HG03108 (cell line): Measurements from ENCODE around the gene PLSCR4.
"Not testable (repeated sequence)": the region's sequence is repeated elsewhere in the genome, so short reads cannot be mapped to it uniquely, and the experiment has no call there.

Experiments used
- ATAC-seq: cut with Tn5 transposase; IDR thresholded peaks from one replicate; pipeline ENCODE4 v1.9.1; 2021; ENCODE audit warnings: moderate library complexity; ENCODE audit not compliant: unreplicated experiment

The PLSCR4 gene

DNA sequence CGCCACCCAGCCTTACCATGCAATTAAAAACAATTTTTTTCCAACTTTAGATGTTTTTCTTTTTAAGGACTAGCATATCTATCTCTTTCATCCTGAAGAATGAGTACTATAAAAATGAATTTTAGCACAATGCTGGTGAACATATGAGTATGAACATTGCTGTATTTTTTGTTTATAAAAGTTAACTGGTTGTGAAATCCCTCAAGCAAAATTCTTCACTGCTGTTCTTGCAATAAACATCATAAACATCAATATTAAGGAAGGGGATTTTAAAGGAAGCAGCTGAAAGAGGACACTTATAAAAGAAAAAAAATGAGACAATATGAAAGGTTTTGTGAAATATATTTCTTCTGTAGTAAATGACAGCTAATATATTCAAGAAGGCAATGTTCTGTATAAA, 3.0 kb downstream of the PLSCR4 start:
- no peak for ATAC-seq

DNA sequence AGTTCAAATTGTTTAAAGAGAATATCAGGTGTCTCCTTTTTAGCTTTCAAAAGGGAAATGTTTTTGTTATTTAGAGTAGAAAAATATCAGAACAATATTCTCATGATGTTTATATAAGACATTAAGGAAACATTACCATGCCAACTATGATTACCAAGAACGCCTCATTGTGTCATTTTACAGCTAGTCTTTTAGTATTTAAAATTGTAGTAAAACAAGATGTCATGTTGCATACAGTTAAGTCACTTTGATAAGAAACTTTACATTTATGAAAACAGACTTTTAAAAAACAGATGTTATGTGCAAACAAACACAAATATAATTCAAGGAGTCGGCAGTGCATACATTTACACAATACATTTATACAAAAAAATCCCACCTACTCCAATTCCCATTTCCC, 4.4 kb downstream of the PLSCR4 start:
- ATAC-seq: no peak

DNA sequence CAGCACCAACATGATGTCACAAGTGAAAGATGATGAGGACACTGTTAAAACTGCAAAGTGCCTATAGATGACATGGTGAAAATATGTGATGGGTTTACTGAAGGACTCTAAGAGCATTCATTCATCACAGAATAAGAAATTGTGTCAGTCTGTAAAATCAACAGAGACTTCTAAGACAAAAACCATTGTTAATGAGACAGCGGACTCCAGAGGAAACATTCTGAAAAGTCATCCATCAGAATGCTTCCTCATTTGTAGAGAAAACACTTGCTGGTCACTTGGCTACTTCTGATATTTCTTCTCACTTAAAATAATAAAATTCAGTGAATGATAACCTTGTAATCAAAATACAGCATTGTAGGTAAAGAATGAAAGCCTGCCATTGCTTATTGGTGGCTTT, 7.3 kb downstream of the PLSCR4 start:
- no peak for ATAC-seq

DNA sequence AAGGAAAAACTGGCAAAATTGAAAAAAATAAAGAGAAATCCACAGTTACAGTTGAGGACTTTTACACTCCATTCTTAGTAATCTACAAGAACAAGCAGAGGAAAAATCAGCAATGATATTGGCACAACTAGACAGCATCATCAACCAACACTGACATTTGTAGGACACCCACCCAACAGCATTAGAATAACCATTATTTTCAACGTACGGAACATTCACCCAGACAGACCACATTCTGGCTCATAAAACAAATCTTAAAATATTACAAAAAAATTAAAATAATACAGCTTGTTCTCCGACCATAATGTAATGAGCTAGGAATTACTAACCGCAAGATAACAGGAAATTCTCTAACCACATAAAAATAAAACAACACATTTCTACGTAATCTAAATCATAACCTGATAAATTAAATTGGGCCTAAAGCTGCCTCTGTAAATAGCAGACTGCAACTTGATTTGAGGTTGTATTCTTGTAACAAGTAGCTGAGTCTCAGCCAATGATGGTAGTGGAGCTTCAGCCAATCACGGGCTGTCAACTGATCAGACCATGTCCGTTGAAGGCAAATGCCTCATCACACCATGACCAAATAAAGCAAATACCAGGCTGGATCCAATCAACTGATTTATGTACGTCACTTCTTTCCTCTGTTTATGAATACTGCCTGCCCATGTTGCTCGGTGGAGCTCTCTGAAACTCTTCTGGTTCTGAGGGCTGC, 9.2 kb downstream of the PLSCR4 start:
- no peak for ATAC-seq

DNA sequence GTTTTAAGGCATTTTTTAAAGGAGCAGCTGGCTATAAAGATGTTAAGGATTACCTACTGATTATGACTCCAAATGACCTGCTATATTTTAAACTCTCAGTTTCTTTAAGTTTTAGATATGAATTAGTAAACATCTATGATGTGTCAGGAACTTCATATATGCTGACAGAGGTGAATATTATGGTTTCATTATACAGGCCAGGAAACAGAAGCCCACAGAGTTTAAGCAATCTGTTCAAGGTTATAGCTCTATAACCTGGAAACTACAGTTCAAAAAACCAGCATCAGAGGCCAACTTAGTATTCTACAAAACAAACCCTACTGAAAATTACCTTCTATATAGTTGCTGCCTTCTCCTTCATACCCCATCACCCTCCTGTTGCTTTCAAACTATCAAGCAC, 17.4 kb downstream of the PLSCR4 start:
- ATAC-seq: no peak

DNA sequence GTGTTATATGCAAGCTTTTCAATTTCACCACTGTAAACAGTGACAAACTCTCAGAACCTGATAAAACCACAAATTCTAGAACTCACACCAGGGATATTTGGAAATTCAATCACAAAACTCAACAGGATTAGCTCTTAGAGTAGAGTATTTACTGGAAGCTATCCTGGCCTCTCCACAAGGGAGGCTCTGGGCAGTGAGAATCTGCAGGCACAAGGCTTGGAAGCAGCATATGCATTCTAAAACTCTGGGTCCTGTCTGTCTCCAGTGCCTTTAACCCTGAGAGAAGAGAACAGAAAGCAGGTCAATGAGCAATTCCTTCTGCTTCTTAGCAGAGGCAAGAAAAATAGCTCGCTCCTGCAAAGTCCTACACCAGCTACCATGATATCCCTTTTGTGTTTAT, 23.4 kb downstream of the PLSCR4 start:
- ATAC-seq: no peak

DNA sequence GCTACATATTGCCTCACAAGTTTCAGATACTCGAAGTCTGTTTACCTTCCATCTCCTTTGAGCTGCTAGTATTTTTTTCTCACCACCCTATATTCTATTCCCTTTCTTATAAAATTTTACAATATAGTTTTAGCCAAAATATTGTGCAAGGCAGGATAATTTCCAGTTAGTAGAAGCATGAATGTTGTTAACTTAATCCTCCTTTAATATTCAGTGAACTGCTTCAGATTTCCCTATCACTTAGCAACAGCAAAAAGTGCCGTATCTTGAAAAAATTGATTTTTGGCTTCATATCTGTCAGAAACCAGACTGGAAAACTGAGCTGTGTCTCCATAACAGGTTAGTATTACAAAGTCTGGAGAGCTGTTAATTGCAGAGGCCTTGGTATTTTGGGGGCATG, 24.0 kb downstream of the PLSCR4 start:
- no peak for ATAC-seq

DNA sequence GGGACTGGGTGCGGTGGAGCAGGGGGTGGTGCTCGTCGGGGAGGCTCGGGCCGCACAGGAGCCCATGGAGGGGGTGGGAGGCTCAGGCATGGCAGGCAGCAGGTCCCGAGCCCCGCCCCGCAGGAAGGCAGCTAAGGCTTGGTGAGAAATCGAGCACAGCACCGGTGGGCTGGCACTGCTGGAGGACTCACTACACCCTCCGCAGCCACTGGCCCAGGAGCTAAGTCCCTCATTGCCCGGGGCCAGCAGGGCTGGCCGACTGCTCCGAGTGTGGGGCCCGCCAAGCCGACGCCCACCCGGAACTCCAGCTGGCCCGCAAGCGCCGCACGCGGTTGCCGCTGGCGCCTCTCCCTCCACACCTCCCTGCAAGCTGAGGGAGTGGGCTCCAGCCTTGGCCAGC, 25.4 kb downstream of the PLSCR4 start:
- not testable (repeated sequence) for ATAC-seq

DNA sequence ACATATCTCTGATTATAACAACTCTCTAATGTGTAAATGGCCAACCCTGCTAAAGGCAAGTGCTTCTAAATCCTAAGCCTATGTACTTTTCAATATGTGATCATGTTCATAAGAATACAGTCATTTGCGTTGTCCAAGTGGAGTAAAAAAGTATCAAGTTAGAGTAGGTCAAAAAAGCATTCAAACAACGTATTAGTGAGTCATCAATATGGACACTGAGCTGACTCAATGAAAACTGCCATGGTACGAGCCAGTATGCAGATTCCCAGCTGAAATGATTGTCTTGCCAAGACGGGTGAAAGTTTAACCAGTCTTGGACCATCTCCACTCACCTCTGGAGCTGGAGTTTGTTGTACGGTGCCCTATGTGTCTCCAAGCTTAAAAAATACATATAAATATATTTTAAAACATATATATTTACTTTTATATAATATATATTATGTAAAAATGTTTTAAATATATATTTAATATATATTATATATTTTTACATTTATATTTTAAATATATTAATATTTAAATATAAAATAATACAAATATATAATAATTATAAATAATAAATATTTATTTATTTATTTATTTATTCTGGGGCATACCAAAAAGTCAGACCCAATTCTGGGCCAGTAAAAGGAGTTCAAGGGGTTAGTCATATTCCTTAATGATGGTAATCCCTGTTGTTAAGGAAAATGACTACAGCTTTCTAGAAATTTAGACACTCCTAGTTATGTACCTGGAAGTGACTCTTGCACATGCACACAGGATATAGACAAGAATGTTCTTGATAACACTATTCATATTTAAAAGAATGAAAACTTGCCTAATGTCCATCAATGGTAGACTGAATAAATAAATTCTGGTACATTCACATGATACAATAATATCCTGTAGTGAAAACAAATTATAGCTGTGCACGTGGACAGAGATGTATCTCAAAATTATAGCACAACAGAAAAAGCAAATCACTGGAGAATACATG, 27.2 kb downstream of the PLSCR4 start:
- ATAC-seq: no peak

DNA sequence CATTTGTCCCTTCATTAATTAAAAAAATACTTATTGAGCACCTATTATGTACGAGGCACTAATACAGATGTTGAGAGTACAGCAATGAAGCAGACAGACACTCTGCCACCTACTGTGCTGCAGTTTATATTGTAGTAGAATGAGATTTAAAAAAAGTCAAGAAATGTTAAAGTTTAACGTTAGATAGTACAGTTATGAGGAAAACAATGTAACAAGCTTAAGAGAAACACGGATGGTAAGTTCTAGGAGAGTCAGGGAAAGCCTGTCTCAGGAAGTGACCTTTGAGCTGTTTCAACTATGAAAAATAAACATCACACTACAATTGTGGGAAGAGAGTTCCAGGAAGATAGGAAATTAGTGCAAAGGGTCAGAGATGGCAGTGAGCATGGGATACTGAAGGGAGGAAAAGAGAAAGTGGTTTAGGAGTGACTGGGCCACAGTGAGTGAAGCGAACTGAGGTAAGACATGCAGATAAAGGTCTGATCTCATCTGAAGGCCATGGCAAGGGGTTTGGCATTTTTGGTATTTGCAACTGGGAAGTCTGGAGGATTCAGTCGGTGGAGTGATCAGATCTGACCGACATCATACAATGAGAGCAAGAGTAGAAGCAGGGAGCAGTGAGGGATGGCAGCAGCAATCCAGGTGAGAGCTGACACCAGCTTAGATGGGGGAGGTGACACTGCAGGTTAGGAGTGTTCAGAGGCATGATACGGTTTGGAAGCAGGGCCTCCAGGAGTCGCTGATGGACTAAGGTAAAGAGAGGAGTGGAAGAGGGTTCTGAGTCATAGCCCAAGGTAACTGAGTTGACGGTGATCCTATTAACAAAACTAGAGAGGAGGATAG, 28.5 kb downstream of the PLSCR4 start:
- no peak for ATAC-seq

DNA sequence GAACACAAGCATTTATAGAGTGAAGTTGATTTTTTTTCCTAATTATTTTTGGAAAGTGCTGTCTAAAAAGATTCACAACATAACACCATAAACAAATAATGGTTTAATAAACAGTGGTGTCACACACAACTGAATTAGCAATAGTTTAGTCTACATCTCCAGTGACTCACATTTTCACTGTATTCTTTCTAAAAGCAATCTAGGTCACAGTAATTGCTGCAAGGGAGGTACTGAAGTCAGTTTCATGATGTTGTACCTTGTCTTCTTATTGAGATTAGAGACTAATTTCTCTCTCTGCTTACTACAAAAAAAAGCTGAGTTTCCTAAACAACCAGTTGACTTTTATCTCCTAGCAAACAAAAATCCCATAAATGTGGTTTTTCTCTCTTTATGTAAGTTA, 29.6 kb downstream of the PLSCR4 start:
- no peak for ATAC-seq

DNA sequence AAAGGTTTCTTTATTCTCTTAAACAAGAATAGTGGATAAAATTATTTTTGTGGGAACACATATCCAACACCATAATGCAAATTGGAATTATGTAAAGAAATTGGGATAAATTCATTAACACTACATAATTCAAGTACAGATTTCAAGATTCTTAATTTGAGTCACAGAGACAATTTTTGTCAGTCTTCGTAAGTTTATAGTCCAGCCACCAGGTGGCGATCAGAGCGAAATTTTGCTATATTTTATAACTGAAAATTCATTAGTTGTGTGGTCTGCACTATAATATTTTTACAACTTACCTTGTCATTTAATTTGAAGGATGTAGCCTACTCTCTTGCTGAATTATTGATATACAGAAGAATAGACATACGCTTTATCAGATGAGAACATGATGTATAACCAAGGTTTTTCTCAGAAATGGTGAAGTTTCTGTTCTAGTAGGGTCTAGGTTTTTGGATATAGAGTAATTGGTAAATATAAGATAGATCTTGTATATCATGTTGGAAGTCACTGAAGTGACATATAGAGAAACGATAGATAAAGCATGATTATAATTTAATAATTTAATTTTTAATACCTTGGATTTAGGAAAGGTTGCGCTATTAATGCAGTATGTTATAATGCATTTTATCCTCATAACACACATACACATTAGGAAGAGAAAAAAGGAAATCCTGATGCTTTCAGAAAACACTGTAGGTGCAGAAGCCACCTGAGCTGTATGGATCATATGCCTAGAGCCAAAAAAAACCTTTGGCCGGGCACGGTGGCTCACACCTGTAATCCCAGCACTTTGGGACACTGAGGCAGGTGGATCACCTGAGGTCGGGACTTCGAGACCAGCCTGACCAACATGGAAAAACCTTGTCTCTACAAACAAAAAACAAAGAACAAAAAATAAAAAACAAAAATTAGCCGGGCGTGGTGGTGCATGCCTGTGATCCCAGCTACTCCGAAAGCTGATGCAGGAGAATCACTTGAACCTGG, 31.7 kb downstream of the PLSCR4 start:
- no peak for ATAC-seq

DNA sequence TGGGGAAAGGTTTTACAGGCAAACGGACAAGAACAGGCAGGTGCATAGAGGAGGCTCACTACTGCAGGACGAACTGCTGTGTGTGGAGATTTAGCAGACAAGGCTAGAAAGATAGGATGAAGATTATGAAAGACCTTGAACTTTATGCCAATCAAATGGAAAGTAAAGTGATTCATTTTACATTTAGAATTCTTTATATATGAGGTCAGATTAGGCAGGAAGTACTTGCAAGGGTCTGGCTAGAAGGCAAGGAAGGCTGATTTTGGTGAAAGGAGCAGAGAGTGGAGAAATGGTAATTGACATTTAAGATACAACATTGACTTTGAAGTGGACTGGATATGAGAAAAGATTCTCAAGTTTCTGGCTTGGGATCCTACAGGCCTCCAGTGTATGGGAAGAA, 33.6 kb downstream of the PLSCR4 start:
- no peak for ATAC-seq

DNA sequence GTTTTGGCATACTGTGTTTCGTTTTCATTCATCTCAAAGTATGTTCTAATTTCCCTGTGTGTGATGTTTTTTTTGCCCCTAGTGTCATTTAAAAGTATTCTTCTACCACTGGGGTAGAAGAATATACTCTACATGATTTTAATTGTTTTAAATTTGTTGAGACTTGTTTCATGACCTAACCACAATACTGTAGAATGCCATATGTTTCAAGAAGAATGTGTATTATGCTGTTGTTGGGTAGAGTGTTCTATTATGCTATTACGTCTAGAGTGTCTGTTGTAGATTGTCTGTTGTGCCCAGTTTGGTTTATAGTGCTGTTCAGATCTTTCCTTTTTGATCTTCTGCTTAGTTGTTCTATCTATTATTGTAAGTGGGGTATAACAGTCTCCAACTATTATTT, 36.4 kb downstream of the PLSCR4 start:
- ATAC-seq: no peak

DNA sequence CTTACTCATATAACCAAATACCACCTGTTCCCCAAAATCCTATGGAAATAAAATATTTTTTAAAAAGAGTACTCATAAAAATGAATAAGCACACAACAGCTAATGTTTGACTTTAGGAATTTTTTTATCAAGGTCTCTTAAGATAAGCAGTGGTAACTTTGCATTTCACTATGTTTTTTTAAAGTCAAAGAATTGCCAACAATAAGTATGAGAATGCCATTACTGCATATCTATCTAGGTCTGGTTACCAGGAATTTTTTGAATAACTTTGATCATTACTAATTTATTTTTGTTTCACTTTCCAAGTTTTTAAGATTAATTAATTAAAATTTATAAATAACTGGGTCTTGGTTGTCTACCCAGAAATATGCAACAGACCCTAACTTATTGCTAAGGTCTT, 41.5 kb downstream of the PLSCR4 start:
- no peak for ATAC-seq

DNA sequence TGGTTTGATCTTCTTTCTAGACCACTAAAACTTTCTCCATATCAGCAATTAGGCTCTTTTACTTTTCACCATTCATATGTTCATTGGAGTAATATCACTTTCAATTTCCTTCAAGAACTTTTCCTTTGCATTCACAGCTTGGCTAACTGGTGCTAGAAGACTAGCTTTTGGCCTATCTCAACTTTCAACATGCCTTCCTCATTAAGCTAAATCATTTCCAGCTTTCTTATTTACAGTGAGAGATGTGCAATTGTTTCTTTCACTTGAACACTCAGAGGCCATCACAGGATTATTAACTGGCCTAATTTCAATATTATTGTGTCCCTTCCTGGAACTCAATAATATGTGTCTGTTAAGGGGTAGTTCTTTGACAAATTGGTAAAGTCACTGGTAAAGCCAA, 47.1 kb downstream of the PLSCR4 start:
- ATAC-seq: no peak

DNA sequence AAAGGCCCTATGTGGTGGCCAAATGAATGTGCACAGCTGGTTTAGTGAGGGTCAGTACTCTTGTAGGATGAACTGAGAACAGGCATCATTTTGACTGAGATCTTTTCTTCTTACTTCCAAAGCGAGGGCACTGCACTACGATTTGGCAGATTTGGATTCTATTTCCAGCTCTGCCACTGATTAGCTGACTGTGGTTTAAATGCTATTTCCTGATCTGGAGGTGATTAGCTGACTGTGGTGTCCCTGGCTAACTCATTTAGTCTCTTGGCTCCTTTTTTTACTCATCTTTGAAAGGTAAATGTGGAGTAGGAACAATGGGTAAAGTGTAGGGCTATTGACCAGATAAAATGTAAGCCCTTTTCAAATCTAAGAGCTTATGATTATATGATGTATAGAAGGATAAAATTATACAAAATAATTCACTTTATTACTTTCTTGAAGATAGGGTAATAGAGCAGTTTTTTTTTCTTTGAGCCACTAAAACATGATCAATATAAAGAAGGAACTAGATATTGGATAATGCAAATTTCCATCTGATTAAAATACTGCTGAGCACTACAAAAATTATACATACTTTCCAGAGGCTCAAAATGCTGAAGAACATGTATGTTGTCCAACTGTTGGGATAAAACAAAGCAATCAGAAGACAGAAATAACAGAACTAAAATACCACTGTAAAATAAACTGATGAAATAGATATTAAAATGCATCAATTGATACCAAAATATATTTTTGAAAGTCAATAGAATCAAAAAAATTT, 50.3 kb downstream of the PLSCR4 start:
- ATAC-seq: no peak

DNA sequence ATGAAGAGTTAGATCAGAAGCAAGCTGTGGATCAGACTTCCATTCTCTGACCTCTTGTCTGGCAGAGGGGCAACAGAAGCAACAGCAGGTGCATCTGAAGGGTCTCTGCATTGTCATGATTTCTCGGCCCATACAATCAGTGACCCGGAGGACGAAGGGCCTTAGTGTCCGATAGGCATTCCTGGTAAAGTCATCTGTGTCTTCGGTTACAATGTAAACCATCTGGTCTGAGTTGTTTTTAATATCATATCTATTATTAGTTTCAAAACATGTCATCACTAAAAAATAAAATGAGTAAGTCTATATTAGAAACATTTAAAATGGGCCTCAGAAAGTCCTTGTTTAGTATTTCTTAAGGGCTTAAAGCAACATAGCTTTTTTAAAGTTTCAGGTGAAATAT, 51.1 kb downstream of the PLSCR4 start:
- ATAC-seq: no peak

DNA sequence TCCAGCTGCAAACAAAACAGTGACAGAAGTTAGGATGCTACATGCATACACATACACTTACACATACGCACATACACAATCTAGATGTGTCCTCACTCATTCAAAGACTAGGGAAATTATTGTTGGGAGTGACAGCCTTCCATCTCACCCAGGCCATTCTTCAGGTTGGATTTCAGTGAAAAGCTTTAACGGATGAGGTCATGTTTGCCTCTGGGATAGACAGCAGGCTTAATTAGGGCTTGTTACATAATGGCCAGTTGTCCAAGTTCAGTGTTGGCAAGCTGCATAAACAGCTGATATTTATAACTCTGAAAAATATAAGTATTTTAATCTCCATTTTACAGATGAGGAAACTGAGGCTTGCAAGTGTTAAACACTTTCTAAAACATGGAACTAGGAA, 54.1 kb downstream of the PLSCR4 start:
- no peak for ATAC-seq
